Neural progenitor cell (in vitro differentiated cells): ENCODE measurements around the gene UPP2.

Experiments
- EZH2 ChIP-seq: fragments of 200-600 bp; sonication (generic); IDR thresholded peaks from 2 replicates; pipeline ENCODE4 v1.6.1; 2017; ENCODE audit warnings: antibody characterized with exemption, mild to moderate bottlenecking, moderate library complexity
- TF ChIP-seq, protein P1 (sequence below): fragments of 200-600 bp; sonication (generic); IDR thresholded peaks from 2 replicates; pipeline ENCODE4 v1.5.1; 2017; ENCODE audit warnings: antibody characterized with exemption, mild to moderate bottlenecking

DNA sequence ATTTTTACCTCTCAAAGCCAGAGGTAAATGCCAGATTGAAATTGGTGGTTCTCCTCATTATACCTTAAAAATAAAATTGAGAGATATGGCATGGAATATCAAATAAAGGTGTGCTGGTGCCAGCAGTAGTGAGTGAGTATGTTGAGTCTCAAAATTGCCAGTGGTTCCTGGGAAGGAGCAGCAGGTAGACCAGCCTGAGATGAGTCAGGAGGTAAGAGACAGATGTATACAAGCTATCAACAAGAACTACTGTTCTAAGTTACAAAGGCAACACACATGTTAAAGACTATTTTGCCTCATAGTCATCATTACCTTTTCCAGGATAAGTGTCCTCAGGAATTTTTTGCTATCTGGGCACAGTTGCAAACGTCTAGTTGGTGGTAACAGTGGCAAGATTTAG lies 1.3 kb upstream of the UPP2 start:
- TF ChIP-seq, protein P1, sequence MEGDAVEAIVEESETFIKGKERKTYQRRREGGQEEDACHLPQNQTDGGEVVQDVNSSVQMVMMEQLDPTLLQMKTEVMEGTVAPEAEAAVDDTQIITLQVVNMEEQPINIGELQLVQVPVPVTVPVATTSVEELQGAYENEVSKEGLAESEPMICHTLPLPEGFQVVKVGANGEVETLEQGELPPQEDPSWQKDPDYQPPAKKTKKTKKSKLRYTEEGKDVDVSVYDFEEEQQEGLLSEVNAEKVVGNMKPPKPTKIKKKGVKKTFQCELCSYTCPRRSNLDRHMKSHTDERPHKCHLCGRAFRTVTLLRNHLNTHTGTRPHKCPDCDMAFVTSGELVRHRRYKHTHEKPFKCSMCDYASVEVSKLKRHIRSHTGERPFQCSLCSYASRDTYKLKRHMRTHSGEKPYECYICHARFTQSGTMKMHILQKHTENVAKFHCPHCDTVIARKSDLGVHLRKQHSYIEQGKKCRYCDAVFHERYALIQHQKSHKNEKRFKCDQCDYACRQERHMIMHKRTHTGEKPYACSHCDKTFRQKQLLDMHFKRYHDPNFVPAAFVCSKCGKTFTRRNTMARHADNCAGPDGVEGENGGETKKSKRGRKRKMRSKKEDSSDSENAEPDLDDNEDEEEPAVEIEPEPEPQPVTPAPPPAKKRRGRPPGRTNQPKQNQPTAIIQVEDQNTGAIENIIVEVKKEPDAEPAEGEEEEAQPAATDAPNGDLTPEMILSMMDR: no peak
- no peak for TF ChIP-seq EZH2
